Mesendoderm (in vitro differentiated cells): ENCODE data around the gene HMG20B.

Source experiments
- DNase-seq: peaks from one replicate; pipeline ENCODE4 v3.0.0; 2013
- H2AK5ac ChIP-seq: 2 replicates; pipeline ENCODE4 v1.6.1; 2013; ENCODE audit warnings: low read length, inconsistent platforms
- H2BK120ac ChIP-seq: 2 replicates; pipeline ENCODE4 v1.6.1; 2013; ENCODE audit warnings: low read depth, mild to moderate bottlenecking, low read length, moderate library complexity, mixed read lengths
- H2BK15ac ChIP-seq: replicated peaks from 2 replicates; pipeline ENCODE4 v1.6.1; 2013; ENCODE audit warnings: low read depth, mild to moderate bottlenecking, moderate library complexity
- H2BK5ac ChIP-seq: 2 replicates; pipeline ENCODE4 v1.6.1; 2013; ENCODE audit warnings: low read length, inconsistent platforms
- H3K18ac ChIP-seq: 2 replicates; pipeline ENCODE4 v1.6.1; 2013; ENCODE audit warnings: mild to moderate bottlenecking, low read length, mixed read lengths
- H3K23ac ChIP-seq: one replicate; pipeline ENCODE4 v1.6.1; 2013; ENCODE audit warnings: low read length
- H3K27ac ChIP-seq: 2 replicates; pipeline ENCODE4 v1.5.1; 2013; ENCODE audit warnings: low read depth, mild to moderate bottlenecking, inconsistent platforms, low read length, moderate library complexity
- H3K27me3 ChIP-seq: 2 replicates; pipeline ENCODE4 v1.6.1; 2013; ENCODE audit warnings: low read length, control low read depth, mild to moderate bottlenecking, inconsistent platforms; ENCODE audit not compliant: insufficient read depth, poor library complexity
- H3K36me3 ChIP-seq: 2 replicates; pipeline ENCODE4 v1.6.1; 2013; ENCODE audit warnings: low read length, inconsistent platforms; ENCODE audit not compliant: control insufficient read depth, insufficient read depth
- H3K4ac ChIP-seq: one replicate; pipeline ENCODE4 v1.6.1; 2013; ENCODE audit warnings: low read depth, mild to moderate bottlenecking, low read length, moderate library complexity
- H3K4me1 ChIP-seq: 2 replicates; pipeline ENCODE4 v1.6.1; 2013; ENCODE audit warnings: low read depth, low read length, inconsistent platforms; ENCODE audit not compliant: control insufficient read depth
- H3K4me2 ChIP-seq: 2 replicates; pipeline ENCODE4 v1.6.1; 2013; ENCODE audit warnings: low read length
- H3K4me3 ChIP-seq: 2 replicates; pipeline ENCODE4 v1.5.1; 2013; ENCODE audit warnings: mild to moderate bottlenecking, low read length
- H3K56ac ChIP-seq: one replicate; pipeline ENCODE4 v1.6.1; 2013; ENCODE audit warnings: low read length
- H3K79me1 ChIP-seq: 2 replicates; pipeline ENCODE4 v1.6.1; 2013; ENCODE audit warnings: low read length, inconsistent platforms
- H3K79me2 ChIP-seq: 2 replicates; pipeline ENCODE4 v1.6.1; 2013; ENCODE audit warnings: mild to moderate bottlenecking, low read length; ENCODE audit not compliant: control insufficient read depth, insufficient read depth
- H3K9ac ChIP-seq: 2 replicates; pipeline ENCODE4 v1.6.1; 2013; ENCODE audit warnings: low read length, inconsistent platforms
- H4K5ac ChIP-seq: one replicate; pipeline ENCODE4 v1.6.1; 2013; ENCODE audit warnings: low read length
- H4K8ac ChIP-seq: one replicate; pipeline ENCODE4 v1.6.1; 2013; ENCODE audit warnings: low read depth, mild to moderate bottlenecking, control low read depth, low read length, moderate library complexity
- WGBS: extraction: QIAGEN DNeasy Blood & Tissue Kit; methylation state at CpG from one replicate; pipeline ENCODE4 v1.1.7; 2013; ENCODE audit warnings: low lambda C conversion rate, missing lambda C conversion rate; ENCODE audit not compliant: insufficient coverage; ENCODE audit errors: extremely low coverage; 5-methylcytosine and 5-hydroxymethylcytosine counted together

Gene HMG20B

GRCh38 chr19:3586127-3586626, 13.4 kb downstream of the HMG20B start:
- H3K79me2 ChIP-seq: no peaks in the 10 kb centered on the region
- WGBS: no CpG with 5 or more reads among the region's 16 CpGs
- H3K4me1 ChIP-seq: no peaks in the 10 kb centered on the region
- no peak overlapping the region for H2BK120ac ChIP-seq
- H3K18ac ChIP-seq: peak overlapping the region; percentile 77
- H3K36me3 ChIP-seq: no peaks in the 10 kb centered on the region
- no peaks in the 10 kb centered on the region for H3K79me1 ChIP-seq
- no peak overlapping the region for H2BK15ac ChIP-seq
- H4K5ac ChIP-seq: no peak overlapping the region
- H2BK5ac ChIP-seq: no peak overlapping the region
- no peak overlapping the region for H3K4me3 ChIP-seq
- no peak overlapping the region for H3K9ac ChIP-seq
- no peak overlapping the region for H3K4ac ChIP-seq
- no peak for DNase-seq
- H3K27ac ChIP-seq: no peak overlapping the region
- no peak overlapping the region for H2AK5ac ChIP-seq
- no peak overlapping the region for H3K56ac ChIP-seq
- H3K4me2 ChIP-seq: no peak overlapping the region
- H3K27me3 ChIP-seq: peaks cover 5% of the 10 kb centered on the region
- no peak overlapping the region for H4K8ac ChIP-seq
- no peak overlapping the region for H3K23ac ChIP-seq

GRCh38 chr19:3586707-3587346, 14.1 kb downstream of the HMG20B start:
- H3K79me1 ChIP-seq: no peaks in the 10 kb centered on the region
- H3K4ac ChIP-seq: no peak overlapping the region
- peaks cover 5% of the 10 kb centered on the region for H3K27me3 ChIP-seq
- no peaks in the 10 kb centered on the region for H3K79me2 ChIP-seq
- no peak for DNase-seq
- no peak overlapping the region for H3K4me3 ChIP-seq
- no peak overlapping the region for H3K27ac ChIP-seq
- H2AK5ac ChIP-seq: no peak overlapping the region
- H3K36me3 ChIP-seq: no peaks in the 10 kb centered on the region
- no peak overlapping the region for H2BK5ac ChIP-seq
- no peaks in the 10 kb centered on the region for H3K4me1 ChIP-seq
- no peak overlapping the region for H3K4me2 ChIP-seq
- H3K23ac ChIP-seq: no peak overlapping the region
- H3K9ac ChIP-seq: no peak overlapping the region
- H2BK120ac ChIP-seq: no peak overlapping the region
- no peak overlapping the region for H3K18ac ChIP-seq
- no peak overlapping the region for H4K8ac ChIP-seq
- no peak overlapping the region for H2BK15ac ChIP-seq
- H4K5ac ChIP-seq: no peak overlapping the region
- WGBS: no CpG with 5 or more reads among the region's 31 CpGs
- no peak overlapping the region for H3K56ac ChIP-seq

- Histone ChIP-seq H3K4me3 (no peak overlapping the region), H3K4me2 (no peak overlapping the region), H4K5ac (no peak overlapping the region), H3K79me2 (no peaks in the 10 kb centered on the region), H3K18ac (no peak overlapping the region), H3K9ac (no peak overlapping the region), H2BK5ac (no peak overlapping the region), H2BK15ac (no peak overlapping the region), H3K36me3 (no peaks in the 10 kb centered on the region), H3K27ac (no peak overlapping the region), H3K27me3 (peaks cover 5% of the 10 kb centered on the region), H3K4me1 (no peaks in the 10 kb centered on the region), H2BK120ac (no peak overlapping the region), H3K4ac (no peak overlapping the region), H3K23ac (no peak overlapping the region), H4K8ac (no peak overlapping the region), H2AK5ac (no peak overlapping the region), H3K79me1 (no peaks in the 10 kb centered on the region), H3K56ac (no peak overlapping the region)
- no CpG with 5 or more reads among the region's 11 CpGs for WGBS
- no peak for DNase-seq
These were observed 16.7 kb downstream of the HMG20B start for GRCh38 chr19:3589439-3589838.

GRCh38 chr19:3589949-3590348, 17.2 kb downstream of the HMG20B start:
- H3K56ac ChIP-seq: no peak overlapping the region
- H3K4ac ChIP-seq: no peak overlapping the region
- no peak overlapping the region for H2BK15ac ChIP-seq
- H3K4me3 ChIP-seq: no peak overlapping the region
- peaks cover 5% of the 10 kb centered on the region for H3K27me3 ChIP-seq
- no peak overlapping the region for H2BK120ac ChIP-seq
- H2BK5ac ChIP-seq: no peak overlapping the region
- H3K9ac ChIP-seq: no peak overlapping the region
- H2AK5ac ChIP-seq: no peak overlapping the region
- H3K36me3 ChIP-seq: no peaks in the 10 kb centered on the region
- no CpG with 5 or more reads among the region's 22 CpGs for WGBS
- no peaks in the 10 kb centered on the region for H3K79me2 ChIP-seq
- DNase-seq: no peak
- H3K4me2 ChIP-seq: no peak overlapping the region
- H4K8ac ChIP-seq: no peak overlapping the region
- H3K18ac ChIP-seq: no peak overlapping the region
- no peak overlapping the region for H3K27ac ChIP-seq
- H3K23ac ChIP-seq: no peak overlapping the region
- no peak overlapping the region for H4K5ac ChIP-seq
- H3K79me1 ChIP-seq: no peaks in the 10 kb centered on the region
- H3K4me1 ChIP-seq: no peaks in the 10 kb centered on the region

GRCh38 chr19:3590991-3591659, 18.4 kb downstream of the HMG20B start:
- no peak for DNase-seq
- Histone ChIP-seq H2BK120ac (no peak overlapping the region), H3K4me2 (no peak overlapping the region), H2BK5ac (no peak overlapping the region), H4K5ac (no peak overlapping the region), H3K79me2 (no peaks in the 10 kb centered on the region), H3K4ac (no peak overlapping the region), H2AK5ac (no peak overlapping the region), H3K36me3 (no peaks in the 10 kb centered on the region), H4K8ac (no peak overlapping the region), H3K79me1 (no peaks in the 10 kb centered on the region), H3K4me3 (no peak overlapping the region), H2BK15ac (no peak overlapping the region), H3K18ac (no peak overlapping the region), H3K23ac (no peak overlapping the region), H3K27ac (no peak overlapping the region), H3K27me3 (no peaks in the 10 kb centered on the region), H3K9ac (no peak overlapping the region), H3K56ac (no peak overlapping the region), H3K4me1 (no peaks in the 10 kb centered on the region)
- WGBS: no CpG with 5 or more reads among the region's 8 CpGs
